Activated CD8-positive, alpha-beta T cell treated with anti-CD3 and anti-CD28 coated beads for 36 hours (primary cell): ENCODE measurements around the gene GNG7. TPM values are rescaled to one million over a fixed set of nuclear protein-coding genes. Genes with fewer than 3 reads are reported as not detected.
A peak's percentile ranks its signal among the peaks of the same experiment; 100 is the strongest.

Experiments
- ATAC-seq: fragments of 200-7000 bp; cut with Tn5 transposase; one replicate; pipeline ENCODE4 v1.10.0; 2021; ENCODE audit warnings: mild to moderate bottlenecking, moderate library complexity
- CTCF ChIA-PET: fragments of 350-600 bp; sonication (Branson Sonifier 250); formaldehyde crosslinking; loops from one replicate; lab custom pipeline; 2021; ENCODE audit warnings: antibody characterized with exemption; lab: Charles Lee
- POLR2A ChIA-PET: fragments of 350-600 bp; sonication (Branson Sonifier 250); formaldehyde crosslinking; loops from one replicate; lab custom pipeline; 2021; ENCODE audit warnings: antibody characterized with exemption; lab: Charles Lee
- DNase-seq: peaks from one replicate; pipeline ENCODE4 v3.0.0-alpha.2; 2020
- H3K27ac Mint-ChIP-seq: one replicate; pipeline ENCODE4 v1.8.0; 2021; ENCODE audit warnings: mild to moderate bottlenecking, mixed read lengths
- H3K27me3 Mint-ChIP-seq: one replicate; pipeline ENCODE4 v1.8.0; 2021; ENCODE audit warnings: mixed read lengths
- H3K36me3 Mint-ChIP-seq: one replicate; pipeline ENCODE4 v1.8.0; 2021; ENCODE audit warnings: low read depth, mixed read lengths
- H3K4me1 Mint-ChIP-seq: one replicate; pipeline ENCODE4 v1.8.0; 2021; ENCODE audit warnings: low read depth, mixed read lengths
- H3K4me3 Mint-ChIP-seq: one replicate; pipeline ENCODE4 v1.8.0; 2021; ENCODE audit warnings: mild to moderate bottlenecking, moderate library complexity, mixed read lengths
- H3K9me3 Mint-ChIP-seq: one replicate; pipeline ENCODE4 v1.8.0; 2021; ENCODE audit warnings: mixed read lengths
- CTCF ChIP-seq: fragments of 200-600 bp; IDR thresholded peaks from one replicate; pipeline ENCODE4 v1.8.0; 2022; ENCODE audit warnings: antibody characterized with exemption, mild to moderate bottlenecking
- intact Hi-C: fragments of 100-400 bp; cut with micrococcal nuclease; formaldehyde crosslinking; loops from one replicate; pipeline ENCODE4 v1.10.0; 2022
- total RNA-seq, 2 experiments: library from RNA; stranded (reverse); gene quantifications; one replicate each; pipeline ENCODE4 v1.2.3, GENCODE V29; 2021

GNG7 gene
- total RNA-seq, 2 experiments from 2014 or later = 0.27 to 0.32 TPM

- DNase-seq (peak; percentile 78), ATAC-seq (no peak)
- Mint-ChIP-seq H3K27me3 (no peaks in the 10 kb centered on the region), H3K36me3 (peaks cover 32% of the 10 kb centered on the region), H3K9me3 (peaks cover 15% of the 10 kb centered on the region), H3K4me1 (peaks cover 19% of the 10 kb centered on the region), H3K27ac (peak overlapping the region; percentile 90), H3K4me3 (peak overlapping the region; percentile 99)
- intact Hi-C loops = loop anchor here (2.0 to 5.0 kb wide), 2 partner anchors 74 to 130 kb away; no protein-coding TSS in a partner anchor
- CTCF ChIA-PET = interaction anchor here (0.7 to 4.2 kb wide), 16 partner anchors 13 to 158 kb away, joined by 3 to 87 read pairs (median 4); no protein-coding TSS in a partner anchor
- peak; percentile 49 for TF ChIP-seq CTCF
- POLR2A ChIA-PET = interaction anchor here (0.6 to 6.2 kb wide), 17 partner anchors 10 to 152 kb away, joined by 3 to 168 read pairs (median 13); partner anchors contain the start of gene LMNB2
Observed at GRCh38 chr19:2478278-2478755, 224.2 kb downstream of the GNG7 start.

GRCh38 chr19:2477732-2478191 lies 224.7 kb downstream of the GNG7 start:
- Mint-ChIP-seq H3K36me3 (peaks cover 29% of the 10 kb centered on the region), H3K27me3 (no peaks in the 10 kb centered on the region), H3K4me3 (peak overlapping the region; percentile 99), H3K9me3 (peaks cover 11% of the 10 kb centered on the region), H3K4me1 (peaks cover 19% of the 10 kb centered on the region), H3K27ac (peak overlapping the region; percentile 90)
- DNase-seq (peak; percentile 42), ATAC-seq (no peak)
- TF ChIP-seq CTCF = no peak
- ChIA-PET CTCF (interaction anchor here (0.7 to 4.2 kb wide), 12 partner anchors 13 to 159 kb away, joined by 3 to 87 read pairs (median 6); no protein-coding TSS in a partner anchor), POLR2A (interaction anchor here (0.6 to 6.2 kb wide), 24 partner anchors 9 to 441 kb away, joined by 3 to 168 read pairs (median 6); partner anchors contain the start of genes LMNB2 and SGTA)
- intact Hi-C loops = loop anchor here (2.0 to 5.0 kb wide), 2 partner anchors 75 to 131 kb away; no protein-coding TSS in a partner anchor

- peaks cover 19% of the 10 kb centered on the region for H3K4me1 Mint-ChIP-seq
- peak overlapping the region; percentile 99 for H3K4me3 Mint-ChIP-seq
- peaks cover 29% of the 10 kb centered on the region for H3K36me3 Mint-ChIP-seq
- H3K27me3 Mint-ChIP-seq = no peaks in the 10 kb centered on the region
- intact Hi-C loops = loop anchor here (5.0 kb wide), 1 partner anchor 75 kb away; no protein-coding TSS in a partner anchor
- no peak for ATAC-seq
- peaks cover 7% of the 10 kb centered on the region for H3K9me3 Mint-ChIP-seq
- no peak for TF ChIP-seq CTCF
- peak overlapping the region; percentile 90 for H3K27ac Mint-ChIP-seq
- peak; percentile 34 for DNase-seq
- ChIA-PET CTCF (interaction anchor here (0.9 to 4.2 kb wide), 17 partner anchors 14 to 160 kb away, joined by 3 to 87 read pairs (median 7); partner anchors contain the start of gene LMNB2), POLR2A (interaction anchor here (0.6 to 6.2 kb wide), 35 partner anchors 9 to 441 kb away, joined by 3 to 168 read pairs (median 6); partner anchors contain the start of genes LMNB2, SGTA and ZNF57)
Observed at GRCh38 chr19:2477141-2477710, 225.3 kb downstream of the GNG7 start.

- peaks cover 5% of the 10 kb centered on the region for H3K9me3 Mint-ChIP-seq
- ChIA-PET POLR2A (interaction anchor here (0.7 to 6.2 kb wide), 41 partner anchors 8 to 594 kb away, joined by 3 to 168 read pairs (median 5); partner anchors contain the start of genes LMNB2, SGTA and ZNF57), CTCF (interaction anchor here (0.8 to 4.2 kb wide), 21 partner anchors 14 to 172 kb away, joined by 3 to 87 read pairs (median 6); partner anchors contain the start of gene LMNB2)
- peak overlapping the region; percentile 90 for H3K27ac Mint-ChIP-seq
- peaks cover 19% of the 10 kb centered on the region for H3K4me1 Mint-ChIP-seq
- peak overlapping the region; percentile 99 for H3K4me3 Mint-ChIP-seq
- DNase-seq (peak; percentile 90), ATAC-seq (peak; percentile 31)
- intact Hi-C loops = loop anchor here (1.0 to 5.0 kb wide), 2 partner anchors 27 to 76 kb away; no protein-coding TSS in a partner anchor
- H3K36me3 Mint-ChIP-seq = peaks cover 29% of the 10 kb centered on the region
- TF ChIP-seq CTCF = no peak
- no peaks in the 10 kb centered on the region for H3K27me3 Mint-ChIP-seq
Observed at GRCh38 chr19:2476451-2477140, 225.9 kb downstream of the GNG7 start.
